SK-N-SH (cell line): ENCODE measurements around the gene GUF1. TPM values are rescaled to one million over a fixed set of nuclear protein-coding genes. Genes with fewer than 3 reads are reported as not detected.
A peak's percentile ranks its signal among the peaks of the same experiment; 100 is the strongest.

Experiments used
- FOSL2 ChIP-seq: IDR thresholded peaks from 2 replicates; pipeline ENCODE4 v1.4.0; 2012; ENCODE audit warnings: low read depth, mild to moderate bottlenecking, moderate library complexity, borderline replicate concordance
- FOXJ3 ChIP-seq: sonication (generic); formaldehyde crosslinking; IDR thresholded peaks from 2 replicates; pipeline ENCODE4 v1.5.1; 2020; ENCODE audit warnings: mild to moderate bottlenecking, missing genetic modification reagents
- GABPA ChIP-seq: IDR thresholded peaks from 2 replicates; pipeline ENCODE4 v1.4.0; 2012; ENCODE audit warnings: low read depth, mild to moderate bottlenecking
- GATA2 ChIP-seq: sonication (generic); formaldehyde crosslinking; IDR thresholded peaks from 2 replicates; pipeline ENCODE4 v1.5.0; 2020; ENCODE audit warnings: mild to moderate bottlenecking, missing genetic modification reagents
- IRF3 ChIP-seq: fragments of 150-350 bp; IDR thresholded peaks from 2 replicates; pipeline ENCODE4 v1.6.1; 2016; ENCODE audit warnings: mild to moderate bottlenecking, low read depth, low read length
- JUND ChIP-seq: IDR thresholded peaks from 2 replicates; pipeline ENCODE4 v1.4.0; 2012
- REST ChIP-seq: IDR thresholded peaks from 2 replicates; pipeline ENCODE4 v1.6.1; 2012; ENCODE audit warnings: mild to moderate bottlenecking, low read depth, low read length, moderate library complexity
- RXRA ChIP-seq: IDR thresholded peaks from 2 replicates; pipeline ENCODE4 v1.4.0; 2012; ENCODE audit warnings: low read depth, mild to moderate bottlenecking, borderline replicate concordance
- SIN3A ChIP-seq: IDR thresholded peaks from 2 replicates; pipeline ENCODE4 v1.6.1; 2012; ENCODE audit warnings: low read depth, mild to moderate bottlenecking, low read length, moderate library complexity, borderline replicate concordance
- TCF12 ChIP-seq: IDR thresholded peaks from 2 replicates; pipeline ENCODE4 v1.4.0; 2012
- USF1 ChIP-seq: IDR thresholded peaks from 2 replicates; pipeline ENCODE4 v1.4.0; 2012; ENCODE audit warnings: low read depth, borderline replicate concordance
- USF2 ChIP-seq: fragments of 150-350 bp; IDR thresholded peaks from 2 replicates; pipeline ENCODE4 v1.6.1; 2017; ENCODE audit warnings: antibody characterized with exemption, low read length, low read depth, borderline replicate concordance
- YY1 ChIP-seq: IDR thresholded peaks from 2 replicates; pipeline ENCODE4 v1.4.0; 2012; ENCODE audit warnings: low read depth, mild to moderate bottlenecking
- polyA plus RNA-seq, 3 experiments: library from polyadenylated mRNA; depleted of rRNA; stranded (reverse); fragments of >200 nt; gene quantifications; 2 replicates each; pipeline ENCODE4 v1.2.3, GENCODE V29; 2012

GUF1 gene
- polyA plus RNA-seq, 1 of the 3 experiments (the other 2 are of a cell fraction): 6.3 TPM

- TF ChIP-seq REST (0 out of 2 replicates have a peak, but pooled peaks have one; percentile 25), FOSL2 (no peak), GABPA (peak; percentile 57), TCF12 (0 out of 2 replicates have a peak, but pooled peaks have one; percentile 11), YY1 (no peak), JUND (0 out of 2 replicates have a peak, but pooled peaks have one; percentile 1), USF1 (peak; percentile 95), FOXJ3 (CRISPR knock-in tag) (no peak), IRF3 (no peak), RXRA (no peak), GATA2 (CRISPR knock-in tag) (0 out of 2 replicates have a peak, but pooled peaks have one; percentile 18), SIN3A (no peak; the same call in 1 of the 2 replicates), USF2 (peak; percentile 74)
These were observed at the start of gene GUF1 (continued) for GRCh38 chr4:44678094-44679041.
